Neural cell (in vitro differentiated cells): Measurements from ENCODE around the gene SLC17A7. TPM values are rescaled to one million over a fixed set of nuclear protein-coding genes. Genes with fewer than 3 reads are reported as not detected.

Experiments
- H2AFZ ChIP-seq: fragments of 200-600, 300-800 bp; sonication (generic), shearing (Covaris generic); 2 replicates; pipeline ENCODE4 v1.6.0; 2014; ENCODE audit warnings: low read depth, mild to moderate bottlenecking, antibody characterized with exemption, low read length, moderate library complexity
- H3F3A ChIP-seq: fragments of 200-600 bp; shearing (Covaris generic); 2 replicates; pipeline ENCODE4 v1.6.1; 2016; ENCODE audit warnings: mild to moderate bottlenecking, moderate library complexity, mixed read lengths, antibody characterized with exemption, low read length; ENCODE audit not compliant: insufficient read depth, poor library complexity, severe bottlenecking
- H3K27ac ChIP-seq: fragments of 200-600, 300-800 bp; sonication (generic), shearing (Covaris generic); 2 replicates; pipeline ENCODE4 v1.5.1; 2014; ENCODE audit warnings: mild to moderate bottlenecking, low read length, moderate library complexity
- H3K27me3 ChIP-seq: fragments of 300-800, 200-600 bp; sonication (generic), shearing (Covaris generic); 2 replicates; pipeline ENCODE4 v1.6.0; 2014; ENCODE audit warnings: mild to moderate bottlenecking, low read depth, low read length, moderate library complexity; ENCODE audit not compliant: insufficient read depth
- H3K36me3 ChIP-seq: fragments of 300-800, 200-600 bp; sonication (generic), shearing (Covaris generic); 2 replicates; pipeline ENCODE4 v1.5.1; 2014; ENCODE audit warnings: mild to moderate bottlenecking, antibody characterized with exemption, low read length, moderate library complexity; ENCODE audit not compliant: insufficient read depth
- H3K4me2 ChIP-seq: fragments of 300-800, 200-600 bp; sonication (generic), shearing (Covaris generic); 2 replicates; pipeline ENCODE4 v1.6.0; 2014; ENCODE audit warnings: mild to moderate bottlenecking, low read length
- H3K4me3 ChIP-seq: fragments of 300-800, 200-600 bp; sonication (generic), shearing (Covaris generic); 2 replicates; pipeline ENCODE4 v1.5.1; 2014; ENCODE audit warnings: mild to moderate bottlenecking, low read length, moderate library complexity
- H3K79me2 ChIP-seq: fragments of 200-600 bp; shearing (Covaris generic); replicated peaks from 2 replicates; pipeline ENCODE4 v1.6.0; 2014; ENCODE audit warnings: mild to moderate bottlenecking, low read length, moderate library complexity; ENCODE audit not compliant: insufficient read depth
- H3K9ac ChIP-seq: fragments of 300-800, 200-600 bp; sonication (generic), shearing (Covaris generic); 2 replicates; pipeline ENCODE4 v1.6.1; 2016; ENCODE audit warnings: mild to moderate bottlenecking, low read length, mixed read lengths
- H3K9me2 ChIP-seq: fragments of 200-600 bp; shearing (Covaris generic); 2 replicates; pipeline ENCODE4 v1.6.1; 2016; ENCODE audit warnings: mild to moderate bottlenecking, low read length, mixed read lengths; ENCODE audit not compliant: insufficient read depth
- H3K9me3 ChIP-seq: fragments of 200-600, 300-800 bp; sonication (generic), shearing (Covaris generic); 2 replicates; pipeline ENCODE4 v1.6.1; 2016; ENCODE audit warnings: mild to moderate bottlenecking, mixed run types, low read length, moderate library complexity, mixed read lengths
- H4K20me1 ChIP-seq: fragments of 200-600 bp; shearing (Covaris generic); 2 replicates; pipeline ENCODE4 v1.6.1; 2016; ENCODE audit warnings: mild to moderate bottlenecking, mixed run types; ENCODE audit not compliant: insufficient read depth
- EP300 ChIP-seq: fragments of 450-650 bp; conservative IDR thresholded peaks from 2 replicates; pipeline ENCODE4 v1.6.1; 2014; ENCODE audit warnings: antibody characterized with exemption, mild to moderate bottlenecking, moderate library complexity; ENCODE audit not compliant: poor library complexity, severe bottlenecking
- EZH2 ChIP-seq: fragments of 200-600, 300-800 bp; shearing (Covaris generic), sonication (generic); IDR thresholded peaks from 2 replicates; pipeline ENCODE4 v1.6.1; 2014; ENCODE audit warnings: antibody characterized with exemption, low read length, borderline replicate concordance, mild to moderate bottlenecking; ENCODE audit not compliant: insufficient read depth, poor library complexity, severe bottlenecking
- MXI1 ChIP-seq: fragments of 450-650 bp; conservative IDR thresholded peaks from 2 replicates; pipeline ENCODE4 v1.6.1; 2014; ENCODE audit warnings: antibody characterized with exemption, mild to moderate bottlenecking; ENCODE audit not compliant: poor library complexity, severe bottlenecking
- POLR2AphosphoS5 ChIP-seq: IDR thresholded peaks from 2 replicates; pipeline ENCODE4 v1.6.1; 2012
- RAD21 ChIP-seq: fragments of 450-650 bp; conservative IDR thresholded peaks from 2 replicates; pipeline ENCODE4 v1.6.1; 2014; ENCODE audit warnings: antibody characterized with exemption, mild to moderate bottlenecking, moderate library complexity
- SMC3 ChIP-seq: fragments of 450-650 bp; conservative IDR thresholded peaks from 2 replicates; pipeline ENCODE4 v1.6.1; 2014; ENCODE audit warnings: antibody characterized with exemption, mild to moderate bottlenecking, moderate library complexity; ENCODE audit not compliant: poor library complexity
- TAF1 ChIP-seq: IDR thresholded peaks from 2 replicates; pipeline ENCODE4 v1.6.1; 2012; ENCODE audit warnings: low read depth
- polyA plus RNA-seq: library from polyadenylated mRNA; depleted of rRNA; stranded (reverse); fragments of >200 nt; gene quantifications from 2 replicates; pipeline ENCODE4 v1.2.3, GENCODE V29; 2014
- TF ChIP-seq, protein P1 (sequence below): IDR thresholded peaks from 2 replicates; pipeline ENCODE4 v1.6.1; 2012; ENCODE audit warnings: borderline replicate concordance
- TF ChIP-seq, protein P2 (sequence below): fragments of 450-650 bp; IDR thresholded peaks from 2 replicates; pipeline ENCODE4 v1.5.1; 2014; ENCODE audit warnings: antibody characterized with exemption, mild to moderate bottlenecking, moderate library complexity; ENCODE audit not compliant: poor library complexity, severe bottlenecking

The SLC17A7 gene
- polyA plus RNA-seq, 1 donor from 2014 or later: 0.07 TPM

DNA sequence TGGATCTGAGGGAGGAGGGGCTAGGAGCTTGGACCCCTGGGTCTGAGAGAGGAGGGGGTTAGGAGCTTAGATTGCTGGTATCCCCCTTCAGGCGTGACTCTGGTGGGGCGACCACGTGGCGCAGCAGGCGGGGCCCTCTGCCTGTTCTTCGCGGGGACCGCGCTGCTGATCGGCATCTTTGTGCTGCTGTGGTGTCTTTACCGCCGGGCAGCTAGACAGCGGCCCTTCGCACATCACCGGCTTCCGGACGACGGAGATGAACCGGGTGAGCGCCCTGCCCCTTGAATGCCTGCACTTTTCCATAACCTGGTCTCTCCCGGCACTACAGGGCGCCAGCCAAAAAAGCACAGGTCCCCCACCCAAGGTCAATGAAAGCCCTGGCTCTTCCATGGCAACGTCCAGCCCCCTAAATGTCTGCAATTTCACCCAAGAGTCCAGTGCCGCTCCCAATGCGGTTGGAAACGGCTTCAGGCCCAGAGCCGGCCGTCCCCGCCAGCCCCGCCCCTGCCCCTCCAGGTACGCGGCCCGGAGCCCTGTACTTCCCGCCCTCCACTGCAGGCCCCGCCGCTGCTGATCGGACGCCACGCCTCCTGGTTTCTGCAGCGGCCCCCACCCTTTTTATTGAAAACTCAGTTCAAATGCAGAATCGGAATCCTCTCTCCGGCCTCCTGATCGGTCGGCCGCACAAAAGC, 13.3 kb downstream of the SLC17A7 start:
- Histone ChIP-seq H3K27me3 (peaks cover 67% of the 10 kb centered on the region), H3K4me2 (no peak overlapping the region), H3K79me2 (no peaks in the 10 kb centered on the region), H3F3A (no peaks in the 10 kb centered on the region), H3K27ac (no peak overlapping the region), H4K20me1 (no peaks in the 10 kb centered on the region), H3K36me3 (no peaks in the 10 kb centered on the region), H3K9ac (no peak overlapping the region), H3K9me2 (no peaks in the 10 kb centered on the region), H2AFZ (no peak overlapping the region), H3K4me3 (peak overlapping the region; percentile 24), H3K9me3 (peaks cover 8% of the 10 kb centered on the region)
- TF ChIP-seq SMC3: no peak
- no peak for TF ChIP-seq POLR2AphosphoS5
- no peak for TF ChIP-seq MXI1
- no peak for TF ChIP-seq RAD21
- no peak for TF ChIP-seq TAF1
- TF ChIP-seq, protein P1, sequence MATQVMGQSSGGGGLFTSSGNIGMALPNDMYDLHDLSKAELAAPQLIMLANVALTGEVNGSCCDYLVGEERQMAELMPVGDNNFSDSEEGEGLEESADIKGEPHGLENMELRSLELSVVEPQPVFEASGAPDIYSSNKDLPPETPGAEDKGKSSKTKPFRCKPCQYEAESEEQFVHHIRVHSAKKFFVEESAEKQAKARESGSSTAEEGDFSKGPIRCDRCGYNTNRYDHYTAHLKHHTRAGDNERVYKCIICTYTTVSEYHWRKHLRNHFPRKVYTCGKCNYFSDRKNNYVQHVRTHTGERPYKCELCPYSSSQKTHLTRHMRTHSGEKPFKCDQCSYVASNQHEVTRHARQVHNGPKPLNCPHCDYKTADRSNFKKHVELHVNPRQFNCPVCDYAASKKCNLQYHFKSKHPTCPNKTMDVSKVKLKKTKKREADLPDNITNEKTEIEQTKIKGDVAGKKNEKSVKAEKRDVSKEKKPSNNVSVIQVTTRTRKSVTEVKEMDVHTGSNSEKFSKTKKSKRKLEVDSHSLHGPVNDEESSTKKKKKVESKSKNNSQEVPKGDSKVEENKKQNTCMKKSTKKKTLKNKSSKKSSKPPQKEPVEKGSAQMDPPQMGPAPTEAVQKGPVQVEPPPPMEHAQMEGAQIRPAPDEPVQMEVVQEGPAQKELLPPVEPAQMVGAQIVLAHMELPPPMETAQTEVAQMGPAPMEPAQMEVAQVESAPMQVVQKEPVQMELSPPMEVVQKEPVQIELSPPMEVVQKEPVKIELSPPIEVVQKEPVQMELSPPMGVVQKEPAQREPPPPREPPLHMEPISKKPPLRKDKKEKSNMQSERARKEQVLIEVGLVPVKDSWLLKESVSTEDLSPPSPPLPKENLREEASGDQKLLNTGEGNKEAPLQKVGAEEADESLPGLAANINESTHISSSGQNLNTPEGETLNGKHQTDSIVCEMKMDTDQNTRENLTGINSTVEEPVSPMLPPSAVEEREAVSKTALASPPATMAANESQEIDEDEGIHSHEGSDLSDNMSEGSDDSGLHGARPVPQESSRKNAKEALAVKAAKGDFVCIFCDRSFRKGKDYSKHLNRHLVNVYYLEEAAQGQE: no peak
- TF ChIP-seq, protein P2, sequence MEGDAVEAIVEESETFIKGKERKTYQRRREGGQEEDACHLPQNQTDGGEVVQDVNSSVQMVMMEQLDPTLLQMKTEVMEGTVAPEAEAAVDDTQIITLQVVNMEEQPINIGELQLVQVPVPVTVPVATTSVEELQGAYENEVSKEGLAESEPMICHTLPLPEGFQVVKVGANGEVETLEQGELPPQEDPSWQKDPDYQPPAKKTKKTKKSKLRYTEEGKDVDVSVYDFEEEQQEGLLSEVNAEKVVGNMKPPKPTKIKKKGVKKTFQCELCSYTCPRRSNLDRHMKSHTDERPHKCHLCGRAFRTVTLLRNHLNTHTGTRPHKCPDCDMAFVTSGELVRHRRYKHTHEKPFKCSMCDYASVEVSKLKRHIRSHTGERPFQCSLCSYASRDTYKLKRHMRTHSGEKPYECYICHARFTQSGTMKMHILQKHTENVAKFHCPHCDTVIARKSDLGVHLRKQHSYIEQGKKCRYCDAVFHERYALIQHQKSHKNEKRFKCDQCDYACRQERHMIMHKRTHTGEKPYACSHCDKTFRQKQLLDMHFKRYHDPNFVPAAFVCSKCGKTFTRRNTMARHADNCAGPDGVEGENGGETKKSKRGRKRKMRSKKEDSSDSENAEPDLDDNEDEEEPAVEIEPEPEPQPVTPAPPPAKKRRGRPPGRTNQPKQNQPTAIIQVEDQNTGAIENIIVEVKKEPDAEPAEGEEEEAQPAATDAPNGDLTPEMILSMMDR: no peak
- TF ChIP-seq EZH2: no peak
- no peak for TF ChIP-seq EP300

DNA sequence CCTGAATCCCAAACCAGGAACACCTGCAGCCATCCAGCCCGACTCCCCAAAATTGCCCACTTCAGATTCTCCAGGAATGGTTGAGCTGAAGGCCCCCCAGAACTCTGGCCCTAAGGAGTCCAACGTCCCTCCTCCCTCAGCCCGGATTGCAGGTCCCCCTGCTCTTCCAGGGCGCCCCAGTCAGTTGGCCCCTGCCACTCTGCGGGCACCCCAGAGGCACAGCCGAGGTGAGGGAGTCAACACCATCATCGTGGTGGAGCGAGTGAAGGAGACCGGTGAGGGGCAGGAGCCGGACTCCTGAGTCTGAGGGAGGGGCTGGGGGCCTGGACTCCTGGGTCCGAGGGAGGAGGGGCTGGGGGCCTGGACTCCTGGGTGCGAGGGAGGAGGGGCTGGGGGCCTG, 14.0 kb downstream of the SLC17A7 start:
- Histone ChIP-seq H3K36me3 (no peaks in the 10 kb centered on the region), H2AFZ (no peak overlapping the region), H3F3A (no peaks in the 10 kb centered on the region), H3K4me2 (no peak overlapping the region), H3K79me2 (no peaks in the 10 kb centered on the region), H3K27ac (no peak overlapping the region), H3K9me3 (peaks cover 5% of the 10 kb centered on the region), H4K20me1 (no peaks in the 10 kb centered on the region), H3K9ac (no peak overlapping the region), H3K4me3 (no peak overlapping the region), H3K27me3 (peaks cover 67% of the 10 kb centered on the region), H3K9me2 (no peaks in the 10 kb centered on the region)
- TF ChIP-seq, protein P1: no peak
- TF ChIP-seq, protein P2: no peak
- no peak for TF ChIP-seq SMC3
- no peak for TF ChIP-seq TAF1
- TF ChIP-seq EZH2: no peak
- TF ChIP-seq RAD21: no peak
- no peak for TF ChIP-seq MXI1
- TF ChIP-seq POLR2AphosphoS5: no peak
- TF ChIP-seq EP300: no peak
